ENCODE measurements around the gene MIGA2. TPM values are rescaled to one million over a fixed set of nuclear protein-coding genes. Genes with fewer than 3 reads are reported as not detected.

MIGA2 gene
- total and polyA plus RNA-seq, 2 of the 4 experiments (the other 2 are of a cell fraction), result 12.5 to 25.3 TPM

DNA sequence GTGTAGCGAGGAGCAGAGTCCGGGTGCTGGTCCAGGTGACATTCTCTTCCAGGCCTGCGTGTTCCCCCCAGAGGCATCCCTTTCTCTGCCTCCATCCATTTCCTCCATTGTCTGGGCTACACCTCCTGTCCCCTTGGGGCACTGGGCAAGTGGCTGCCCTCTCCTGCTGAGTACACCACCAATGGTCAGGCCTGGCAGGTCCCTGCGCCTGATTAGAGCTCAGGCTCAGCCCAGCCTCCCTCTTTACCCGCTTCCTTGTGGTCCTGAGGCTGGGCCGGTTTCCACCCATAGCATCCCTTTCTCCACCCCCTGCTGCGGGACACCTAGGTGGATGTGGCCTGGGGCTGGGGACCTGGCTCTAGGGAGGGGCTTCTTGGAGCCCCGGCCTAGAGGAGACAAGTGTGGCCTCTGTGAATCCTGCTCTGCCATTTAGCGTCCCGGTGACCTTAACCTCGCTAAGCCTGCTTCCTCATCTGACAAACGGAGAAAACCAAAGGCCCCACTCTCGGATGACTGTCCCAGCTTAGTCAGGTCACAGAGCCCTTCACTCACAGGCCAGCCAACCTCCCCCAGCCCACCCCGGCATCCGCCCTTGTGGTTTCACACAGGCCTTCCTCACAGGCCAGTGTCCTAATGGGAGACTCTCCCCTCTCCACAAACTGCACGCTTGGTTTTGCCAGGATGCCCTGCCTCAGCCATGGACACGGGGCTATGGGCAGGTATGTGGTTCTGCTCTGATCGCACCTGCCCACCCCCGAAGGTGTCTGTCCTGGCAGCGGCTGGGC is 57.4 kb downstream of the MIGA2 start:
- in situ Hi-C loops (cut with MboI; ENCODE audit: low sequenced_read_pairs) (no loop called here), intact Hi-C loops (cut with micrococcal nuclease) (no loop called here), dilution Hi-C loops (cut with HindIII; ENCODE audit: low sequenced_read_pairs, unreplicated experiment) (no loop called here)
- no peak overlapping the region for H2AFZ ChIP-seq (replicated peaks; ENCODE audit: low read length, poor library complexity)
- H3K4me1 ChIP-seq (ENCODE audit: control insufficient read depth, insufficient read depth, low read length), result no peaks in the 10 kb centered on the region
- TF ChIP-seq POLR2A (IDR thresholded peaks at IDR 0.05; ENCODE audit: low read depth, low read length) (no peak), BHLHE40 (IDR thresholded peaks at IDR 0.05; ENCODE audit: low read depth, low read length) (no peak), NFE2L2 (IDR thresholded peaks at IDR 0.05; ENCODE audit: low read depth, low read length) (no peak), MAZ (IDR thresholded peaks at IDR 0.05; ENCODE audit: borderline replicate concordance, low read depth, low read length) (no peak)
- H3K4ac ChIP-seq (ENCODE audit: low read depth, low read length), result no peak overlapping the region
- no peaks in the 10 kb centered on the region for H3K9me1 ChIP-seq (ENCODE audit: insufficient read depth, low read length)
- no peak overlapping the region for H2BK5ac ChIP-seq (ENCODE audit: low read depth, low read length, poor library complexity, severe bottlenecking)
- no peak overlapping the region for H4K91ac ChIP-seq (ENCODE audit: insufficient read depth, low read depth, low read length)
- ATAC-seq (ENCODE audit: low read depth), result no peak
- WGBS, 2 experiments (ENCODE audit: extremely low coverage in 2 of 2, insufficient read length in 1 of 2), result 81% methylated on average over 7 of the region's 20 CpGs; no CpG with 5 or more reads in 1 of the 2 experiments
- H3K4me3 ChIP-seq (ENCODE audit: insufficient read depth, low read depth, low read length), result no peak overlapping the region
- no peak overlapping the region for H3K14ac ChIP-seq (replicated peaks; ENCODE audit: low read depth, low read length)
- ChIA-PET POLR2A (ENCODE audit: unreplicated experiment) (no interaction called here), CTCF (no interaction called here)
- no peak overlapping the region for H3K4me2 ChIP-seq (ENCODE audit: low read depth, low read length)
- no peaks in the 10 kb centered on the region for H3K79me1 ChIP-seq (ENCODE audit: low read depth in 1 of 2, low read length in 2 of 2)
- H4K8ac ChIP-seq (ENCODE audit: low read depth in 2 of 2, low read length in 2 of 2), result no peak overlapping the region
- BruUV-seq (replicated peaks), result no TSS peak
- no peak overlapping the region for H3K9ac ChIP-seq (ENCODE audit: low read depth, low read length)
- no peak overlapping the region for H3K56ac ChIP-seq (ENCODE audit: extremely low read depth, insufficient read depth, low read length)
- H2AK9ac ChIP-seq (replicated peaks; ENCODE audit: low read depth, low read length, poor library complexity), result no peak overlapping the region
- H4K20me1 ChIP-seq (ENCODE audit: insufficient read depth, low read length), result no peaks in the 10 kb centered on the region
- H3K27ac ChIP-seq (ENCODE audit: insufficient read depth, low read length), result no peak overlapping the region
- H3K9me3 ChIP-seq (ENCODE audit: control insufficient read depth, insufficient read depth, low read length), result no peaks in the 10 kb centered on the region
- H4K5ac ChIP-seq (ENCODE audit: low read depth, low read length), result no peak overlapping the region
- no peak for DNase-seq
- H2BK120ac ChIP-seq (ENCODE audit: low read depth, low read length), result no peak overlapping the region
- H2BK20ac ChIP-seq (ENCODE audit: low read depth, low read length), result no peak overlapping the region
- no peak overlapping the region for H3K18ac ChIP-seq (ENCODE audit: low read depth, low read length)
- no peak overlapping the region for H2AK5ac ChIP-seq (ENCODE audit: low read depth, low read length)
- H2BK15ac ChIP-seq (ENCODE audit: low read depth, low read length), result no peak overlapping the region
- no peak overlapping the region for H3K23ac ChIP-seq (ENCODE audit: low read depth, low read length)
- peaks cover 43% of the 10 kb centered on the region for H3K36me3 ChIP-seq (ENCODE audit: control insufficient read depth, insufficient read depth, low read length)
- H3K27me3 ChIP-seq (ENCODE audit: control insufficient read depth, insufficient read depth, low read length), result no peaks in the 10 kb centered on the region

Measured in IMR-90 (cell line).